Muscle of arm (tissue), 12 donors: ENCODE results near the gene ADCY3. TPM values are rescaled to one million over a fixed set of nuclear protein-coding genes. Genes with fewer than 3 reads are reported as not detected.

Experiments used
- DNase-seq: peaks from one replicate; pipeline ENCODE4 v3.0.0-alpha.2; 2013
- polyA plus RNA-seq, 12 donors: library from polyadenylated mRNA; unstranded; fragments of 120-200 nt; gene quantifications; one replicate each; pipeline ENCODE4 v1.2.1, GENCODE V29; 2013; ENCODE audit not compliant: insufficient read length in 12 of 12

The ADCY3 gene
- polyA plus RNA-seq, 12 donors = 14.9 to 41.6 (median 24.9) TPM; not detected in 1

GRCh38 chr2:24877067-24877466 lies 43.0 kb downstream of the ADCY3 start:
- DNase-seq = no peak

GRCh38 chr2:24875901-24876300 lies 44.1 kb downstream of the ADCY3 start:
- no peak for DNase-seq

- DNase-seq = no peak
Observed at GRCh38 chr2:24875272-24875671, 44.8 kb downstream of the ADCY3 start.

GRCh38 chr2:24874035-24874434 lies 46.0 kb downstream of the ADCY3 start:
- no peak for DNase-seq

GRCh38 chr2:24873619-24874018 lies 46.4 kb downstream of the ADCY3 start:
- DNase-seq = no peak

- no peak for DNase-seq
Observed at GRCh38 chr2:24872344-24873115, 47.5 kb downstream of the ADCY3 start.

GRCh38 chr2:24871852-24872333 lies 48.1 kb downstream of the ADCY3 start:
- no peak for DNase-seq

GRCh38 chr2:24870891-24871705 lies 48.9 kb downstream of the ADCY3 start:
- DNase-seq = no peak

- DNase-seq = no peak
Observed at GRCh38 chr2:24870440-24870839, 49.6 kb downstream of the ADCY3 start.

GRCh38 chr2:24866946-24867345 lies 53.1 kb downstream of the ADCY3 start:
- no peak for DNase-seq

- DNase-seq = no peak
Observed at GRCh38 chr2:24863641-24864040, 56.4 kb downstream of the ADCY3 start.

- no peak for DNase-seq
Observed at GRCh38 chr2:24861500-24861899, 58.5 kb downstream of the ADCY3 start.

GRCh38 chr2:24860631-24861030 lies 59.4 kb downstream of the ADCY3 start:
- DNase-seq = no peak

GRCh38 chr2:24859968-24860600 lies 60.0 kb downstream of the ADCY3 start:
- no peak for DNase-seq

- DNase-seq = no peak
Observed at GRCh38 chr2:24858996-24859395, 61.0 kb downstream of the ADCY3 start.

- DNase-seq = no peak
Observed at GRCh38 chr2:24857746-24858145, 62.3 kb downstream of the ADCY3 start.

GRCh38 chr2:24856791-24857211 lies 63.2 kb downstream of the ADCY3 start:
- DNase-seq = no peak

- no peak for DNase-seq
Observed at GRCh38 chr2:24855726-24856125, 64.3 kb downstream of the ADCY3 start.

GRCh38 chr2:24855022-24855622 lies 64.9 kb downstream of the ADCY3 start:
- DNase-seq = no peak

- DNase-seq = no peak
Observed at GRCh38 chr2:24853996-24854395, 66.0 kb downstream of the ADCY3 start.

- DNase-seq = no peak
Observed at GRCh38 chr2:24853046-24853445, 67.0 kb downstream of the ADCY3 start.

- DNase-seq = no peak
Observed at GRCh38 chr2:24852431-24853020, 67.5 kb downstream of the ADCY3 start.
